GM12892 (cell line): Measurements from ENCODE around the gene BRCA1.

ENCODE experiments used
- POLR2A ChIP-seq: IDR thresholded peaks from 2 replicates; pipeline ENCODE4 v1.6.1; 2011; ENCODE audit warnings: low read depth, low read length, control low read depth
- POLR2AphosphoS5 ChIP-seq: IDR thresholded peaks from 2 replicates; pipeline ENCODE4 v1.6.1; 2011; ENCODE audit warnings: low read depth, low read length, control low read depth
- TAF1 ChIP-seq: IDR thresholded peaks from 2 replicates; pipeline ENCODE4 v1.6.1; 2011; ENCODE audit warnings: low read depth, mild to moderate bottlenecking, control low read depth, low read length, borderline replicate concordance

- TF ChIP-seq POLR2A (peak; percentile 73), TAF1 (peak; percentile 80; the same call in 1 of the 2 replicates), POLR2AphosphoS5 (peak; percentile 82)
Observed at GRCh38 chr17:43170766-43171585, 45.8 kb upstream of the BRCA1 start, which contains the start of gene NBR1.
